ENCODE results near the gene DBN1. TPM values are rescaled to one million over a fixed set of nuclear protein-coding genes. Genes with fewer than 3 reads are reported as not detected.

DBN1 gene
- polyA plus RNA-seq, 2 of the 4 experiments (the other 2 are of a cell fraction): 47.7 to 107 TPM

DNA sequence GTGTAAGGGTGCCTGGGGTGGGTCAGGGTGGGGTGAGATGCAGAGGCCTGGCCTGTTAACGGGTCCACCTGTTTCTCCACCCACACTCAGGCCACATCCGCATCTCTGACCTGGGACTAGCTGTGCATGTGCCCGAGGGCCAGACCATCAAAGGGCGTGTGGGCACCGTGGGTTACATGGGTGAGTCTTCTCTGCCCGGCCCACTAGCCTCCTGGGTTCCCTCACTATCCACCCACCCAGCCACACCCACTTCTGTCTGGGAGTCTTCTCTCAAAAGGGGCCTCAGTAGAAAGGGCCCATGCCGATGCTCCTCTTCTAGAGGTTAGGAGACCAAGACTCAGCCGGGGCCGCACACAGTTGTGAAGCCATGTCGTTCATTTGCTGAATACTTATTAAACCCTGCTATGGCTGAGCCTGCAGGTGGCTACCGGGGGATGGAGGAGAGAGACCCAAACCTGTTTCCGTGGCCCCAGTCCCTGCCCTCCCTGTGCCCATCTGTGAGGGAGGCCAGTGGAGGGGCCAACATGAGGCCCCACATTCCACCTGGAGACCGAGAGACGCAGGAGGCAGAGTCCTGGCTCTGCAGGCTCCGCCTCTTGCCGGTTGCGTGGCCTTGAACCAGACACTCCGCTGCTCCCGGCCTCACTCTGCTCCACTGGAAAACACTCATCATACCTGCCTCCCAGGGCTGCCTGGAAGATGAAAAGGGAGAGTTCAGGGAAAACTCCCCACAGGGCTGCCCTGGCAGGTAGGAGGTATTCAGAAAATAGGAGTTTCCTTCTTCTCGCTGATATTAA, 38.3 kb downstream of the DBN1 start:
- Histone ChIP-seq H3K27ac (no peak overlapping the region; a peak in 1 of 6 replicates), H3K4me1 (no peaks in the 10 kb centered on the region), H3K9me3 (no peaks in the 10 kb centered on the region), H3K4me3 (no peak overlapping the region), H3K4me2 (no peak overlapping the region)
- CTCF ChIA-PET: interaction anchor here (1.0 to 36.0 kb wide), 6 partner anchors 11 to 117 kb away, joined by 3 to 871 read pairs (median 77); partner anchors contain the start of gene PRR7
- no peak for DNase-seq (ENCODE audit: low read depth in 1 of 2, low spot score in 1 of 2)
- FAIRE-seq: no peak
- no peak; a peak in 1 of 6 replicates for ATAC-seq
- 88% methylated on average over 19 of the region's 20 CpGs for WGBS (ENCODE audit: missing lambda C conversion rate)
- POLR2A ChIA-PET: no interaction called here
- TF ChIP-seq CHD4 (IDR thresholded peaks at IDR 0.05; ENCODE audit: borderline replicate concordance): no peak
- TF ChIP-seq, protein P1, sequence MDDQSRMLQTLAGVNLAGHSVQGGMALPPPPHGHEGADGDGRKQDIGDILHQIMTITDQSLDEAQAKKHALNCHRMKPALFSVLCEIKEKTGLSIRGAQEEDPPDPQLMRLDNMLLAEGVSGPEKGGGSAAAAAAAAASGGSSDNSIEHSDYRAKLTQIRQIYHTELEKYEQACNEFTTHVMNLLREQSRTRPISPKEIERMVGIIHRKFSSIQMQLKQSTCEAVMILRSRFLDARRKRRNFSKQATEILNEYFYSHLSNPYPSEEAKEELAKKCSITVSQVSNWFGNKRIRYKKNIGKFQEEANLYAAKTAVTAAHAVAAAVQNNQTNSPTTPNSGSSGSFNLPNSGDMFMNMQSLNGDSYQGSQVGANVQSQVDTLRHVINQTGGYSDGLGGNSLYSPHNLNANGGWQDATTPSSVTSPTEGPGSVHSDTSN (IDR thresholded peaks at IDR 0.05): 0 out of 2 replicates have a peak, but pooled peaks have one; percentile 36

DNA sequence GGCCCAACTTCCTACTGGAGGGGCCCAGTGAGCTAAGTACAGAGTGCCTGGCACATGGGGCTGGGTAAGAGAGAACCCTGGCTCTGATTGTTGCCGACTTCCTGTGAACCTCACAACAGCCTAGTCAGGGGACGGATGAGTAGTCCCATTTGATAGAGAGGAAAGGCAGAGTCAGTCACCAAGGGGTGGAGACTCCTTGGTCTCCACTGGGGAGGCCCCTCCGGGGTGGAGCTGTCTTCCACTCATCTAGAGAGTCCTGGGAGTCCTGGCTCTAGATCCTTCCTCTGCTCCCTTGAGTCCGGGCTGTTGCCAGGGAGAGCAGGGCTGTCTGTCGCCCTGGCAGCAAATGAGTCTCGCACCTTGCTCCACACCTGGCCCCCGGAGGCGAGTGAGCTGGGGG, 39.0 kb downstream of the DBN1 start:
- no peak for DNase-seq (ENCODE audit: low read depth in 1 of 2, low spot score in 1 of 2)
- H3K9me3 ChIP-seq: no peaks in the 10 kb centered on the region
- ATAC-seq: peak in 1 of 2 experiments; percentile 9; a peak in 3 of 6 replicates
- POLR2A ChIA-PET: no interaction called here
- H3K4me3 ChIP-seq: no peak overlapping the region
- no peak for TF ChIP-seq CBX2 (IDR thresholded peaks at IDR 0.05; ENCODE audit: borderline replicate concordance, low read depth)
- CTCF ChIA-PET: interaction anchor here (1.0 to 36.0 kb wide), 5 partner anchors 10 to 116 kb away, joined by 3 to 871 read pairs (median 12); partner anchors contain the start of gene PRR7
- peak overlapping the region in 1 of 2 experiments; percentile 1; a peak in 1 of 6 replicates for H3K27ac ChIP-seq
- 81% methylated on average over 6 of the region's 8 CpGs for whole genome bisulfite sequencing (ENCODE audit: missing lambda C conversion rate)
- no peaks in the 10 kb centered on the region for H3K4me1 ChIP-seq
- no peak overlapping the region for H3K4me2 ChIP-seq
- no peak for FAIRE-seq

GRCh38 chr5:177433658-177434217, 39.7 kb downstream of the DBN1 start:
- WGBS (ENCODE audit: missing lambda C conversion rate): 90% methylated on average over 28 of the region's 29 CpGs
- Histone ChIP-seq H3K4me2 (no peak overlapping the region), H3K9me3 (no peaks in the 10 kb centered on the region), H3K27ac (peak overlapping the region in 1 of 2 experiments; percentile 1; a peak in 1 of 6 replicates), H3K4me1 (no peaks in the 10 kb centered on the region), H3K4me3 (no peak overlapping the region)
- POLR2A ChIA-PET: no interaction called here
- CTCF ChIA-PET: interaction anchor here (1.0 to 36.0 kb wide), 5 partner anchors 10 to 68 kb away, joined by 3 to 871 read pairs (median 12); partner anchors contain the start of gene PRR7
- DNase-seq (ENCODE audit: low read depth in 1 of 2, low spot score in 1 of 2) (no peak), FAIRE-seq (no peak), ATAC-seq (no peak)
- TF ChIP-seq NFE2L2 (conservative IDR thresholded peaks at IDR 0.05; ENCODE audit: low read length): no peak
- TF ChIP-seq RARB (CRISPR knock-in tag; IDR thresholded peaks at IDR 0.05): no peak
- no peak for TF ChIP-seq MAZ (IDR thresholded peaks at IDR 0.05; ENCODE audit: borderline replicate concordance, low read depth, low read length)
- TF ChIP-seq RAD21 (conservative IDR thresholded peaks at IDR 0.05 in 1 of 2, IDR thresholded peaks at IDR 0.05 in 1 of 2): no peak
- no peak for TF ChIP-seq KDM1A (IDR thresholded peaks at IDR 0.05; ENCODE audit: low read depth)
- TF ChIP-seq NPAS2 (CRISPR knock-in tag; IDR thresholded peaks at IDR 0.05; ENCODE audit: borderline replicate concordance): no peak
- no peak for TF ChIP-seq FOXS1 (CRISPR knock-in tag; IDR thresholded peaks at IDR 0.05)
- no peak for TF ChIP-seq ELK1 (IDR thresholded peaks at IDR 0.05; ENCODE audit: low read depth, low read length)
- TF ChIP-seq CHD2 (IDR thresholded peaks at IDR 0.05; ENCODE audit: low read length, partially characterized antibody): no peak
- TF ChIP-seq GATA3 (IDR thresholded peaks at IDR 0.05; ENCODE audit: borderline replicate concordance): no peak
- no peak; a peak in 2 of 5 replicates for TF ChIP-seq JUN (IDR thresholded peaks at IDR 0.05)
- TF ChIP-seq CHD4 (IDR thresholded peaks at IDR 0.05; ENCODE audit: borderline replicate concordance): no peak
- no peak for TF ChIP-seq CBX8 (IDR thresholded peaks at IDR 0.05)
- no peak for TF ChIP-seq HDAC2 (IDR thresholded peaks at IDR 0.05)
- TF ChIP-seq JUNB (IDR thresholded peaks at IDR 0.05): no peak
- TF ChIP-seq SMC3 (IDR thresholded peaks at IDR 0.05): no peak
- TF ChIP-seq, protein P1 (IDR thresholded peaks at IDR 0.05): no peak; the same call in 1 of the 2 replicates
- TF ChIP-seq, protein P2, sequence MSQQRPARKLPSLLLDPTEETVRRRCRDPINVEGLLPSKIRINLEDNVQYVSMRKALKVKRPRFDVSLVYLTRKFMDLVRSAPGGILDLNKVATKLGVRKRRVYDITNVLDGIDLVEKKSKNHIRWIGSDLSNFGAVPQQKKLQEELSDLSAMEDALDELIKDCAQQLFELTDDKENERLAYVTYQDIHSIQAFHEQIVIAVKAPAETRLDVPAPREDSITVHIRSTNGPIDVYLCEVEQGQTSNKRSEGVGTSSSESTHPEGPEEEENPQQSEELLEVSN (IDR thresholded peaks at IDR 0.05; ENCODE audit: borderline replicate concordance, low read depth): no peak
- no peak for TF ChIP-seq EP300 (IDR thresholded peaks at IDR 0.05)

All from A549 (cell line).